HepG2 (cell line): ENCODE data around the gene FGF14.

Experiments
- MAFG ChIP-seq: sonication (generic); formaldehyde crosslinking; IDR thresholded peaks from 2 replicates; pipeline ENCODE4 v1.5.1; 2020; ENCODE audit warnings: mild to moderate bottlenecking, missing genetic modification reagents
- ZNF775 ChIP-seq: sonication (generic); formaldehyde crosslinking; IDR thresholded peaks from 2 replicates; pipeline ENCODE4 v1.4.0; 2020; ENCODE audit warnings: missing genetic modification reagents, mild to moderate bottlenecking, moderate library complexity, borderline replicate concordance
- TF ChIP-seq, protein P1 (sequence below): sonication (generic); formaldehyde crosslinking; IDR thresholded peaks from 2 replicates; pipeline ENCODE4 v1.5.0; 2020; ENCODE audit warnings: mild to moderate bottlenecking, missing genetic modification reagents, moderate library complexity

DNA sequence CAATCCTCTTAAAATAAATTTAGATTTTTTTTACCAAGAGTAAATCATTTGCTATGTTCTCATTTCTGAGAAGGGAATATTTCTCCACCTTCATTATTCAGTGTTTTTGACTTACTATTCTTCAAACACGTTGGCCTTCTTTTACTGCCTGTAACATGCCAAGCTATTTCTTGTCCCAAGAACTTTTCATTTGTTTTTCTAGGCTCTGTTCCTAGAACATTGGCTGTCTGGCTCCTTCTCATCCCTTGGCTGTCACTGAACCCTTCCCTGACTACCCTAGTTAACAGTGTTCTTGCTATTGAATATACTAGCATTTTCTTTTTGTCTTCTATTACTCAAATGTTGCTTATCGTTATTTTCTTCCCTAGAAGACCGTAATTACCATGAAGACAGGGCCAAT lies 701.2 kb downstream of the FGF14 start:
- TF ChIP-seq, protein P1, sequence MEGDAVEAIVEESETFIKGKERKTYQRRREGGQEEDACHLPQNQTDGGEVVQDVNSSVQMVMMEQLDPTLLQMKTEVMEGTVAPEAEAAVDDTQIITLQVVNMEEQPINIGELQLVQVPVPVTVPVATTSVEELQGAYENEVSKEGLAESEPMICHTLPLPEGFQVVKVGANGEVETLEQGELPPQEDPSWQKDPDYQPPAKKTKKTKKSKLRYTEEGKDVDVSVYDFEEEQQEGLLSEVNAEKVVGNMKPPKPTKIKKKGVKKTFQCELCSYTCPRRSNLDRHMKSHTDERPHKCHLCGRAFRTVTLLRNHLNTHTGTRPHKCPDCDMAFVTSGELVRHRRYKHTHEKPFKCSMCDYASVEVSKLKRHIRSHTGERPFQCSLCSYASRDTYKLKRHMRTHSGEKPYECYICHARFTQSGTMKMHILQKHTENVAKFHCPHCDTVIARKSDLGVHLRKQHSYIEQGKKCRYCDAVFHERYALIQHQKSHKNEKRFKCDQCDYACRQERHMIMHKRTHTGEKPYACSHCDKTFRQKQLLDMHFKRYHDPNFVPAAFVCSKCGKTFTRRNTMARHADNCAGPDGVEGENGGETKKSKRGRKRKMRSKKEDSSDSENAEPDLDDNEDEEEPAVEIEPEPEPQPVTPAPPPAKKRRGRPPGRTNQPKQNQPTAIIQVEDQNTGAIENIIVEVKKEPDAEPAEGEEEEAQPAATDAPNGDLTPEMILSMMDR (CRISPR knock-in tag), result no peak
- TF ChIP-seq MAFG (CRISPR knock-in tag), result no peak
- TF ChIP-seq ZNF775 (CRISPR knock-in tag), result no peak
